GM18526 (cell line): ENCODE measurements around the gene MIGA1.

Source experiments
- POLR2A ChIP-seq: IDR thresholded peaks from 3 replicates; pipeline ENCODE4 v1.6.1; 2011; ENCODE audit not compliant: insufficient read length; ENCODE audit errors: extremely low read depth

MIGA1 gene

GRCh38 chr1:77888081-77888780, 108.8 kb downstream of the MIGA1 start, which contains the start of gene NEXN:
Gene NEXN, plus strand, starts transcription at chr1:77888624. Its CDS starts 27,483 bp downstream, at chr1:77916107.
- TF ChIP-seq POLR2A: no peak

- no peak for TF ChIP-seq POLR2A
These were observed 109.6 kb downstream of the MIGA1 start for GRCh38 chr1:77888781-77889642.

GRCh38 chr1:77889671-77890070, 110.2 kb downstream of the MIGA1 start:
- no peak for TF ChIP-seq POLR2A

- TF ChIP-seq POLR2A: no peak
These were observed 111.8 kb downstream of the MIGA1 start for GRCh38 chr1:77891200-77891599.

GRCh38 chr1:77899647-77900320, 120.3 kb downstream of the MIGA1 start:
- no peak for TF ChIP-seq POLR2A

GRCh38 chr1:77900687-77901293, 121.3 kb downstream of the MIGA1 start:
- no peak for TF ChIP-seq POLR2A

GRCh38 chr1:77905603-77906002, 126.2 kb downstream of the MIGA1 start:
- TF ChIP-seq POLR2A: no peak

GRCh38 chr1:77906019-77906545, 126.6 kb downstream of the MIGA1 start:
- TF ChIP-seq POLR2A: no peak

- no peak for TF ChIP-seq POLR2A
These were observed 127.2 kb downstream of the MIGA1 start for GRCh38 chr1:77906624-77907023.

GRCh38 chr1:77910116-77910515, 130.7 kb downstream of the MIGA1 start:
- no peak for TF ChIP-seq POLR2A

- no peak for TF ChIP-seq POLR2A
These were observed 146.1 kb downstream of the MIGA1 start for GRCh38 chr1:77925518-77925917.

- no peak for TF ChIP-seq POLR2A
These were observed 146.5 kb downstream of the MIGA1 start for GRCh38 chr1:77925956-77926355.

GRCh38 chr1:77926561-77927357, 147.3 kb downstream of the MIGA1 start:
- no peak for TF ChIP-seq POLR2A

- no peak for TF ChIP-seq POLR2A
These were observed 148.0 kb downstream of the MIGA1 start for GRCh38 chr1:77927414-77927813.
